HCT116 (cell line): Measurements from ENCODE around the gene MEP1B. TPM values are rescaled to one million over a fixed set of nuclear protein-coding genes. Genes with fewer than 3 reads are reported as not detected.
A peak's percentile ranks its signal among the peaks of the same experiment; 100 is the strongest.

Experiments
- ATAC-seq: fragments of 200-7000 bp; cut with Tn5 transposase; 2 replicates; pipeline ENCODE4 v1.9.1; 2020; ENCODE audit warnings: mild to moderate bottlenecking, moderate library complexity
- BruUV-seq: library from RNA; stranded (reverse); fragments of 400-500 nt; replicated peaks from 2 replicates; lab custom pipeline; 2021; lab: Mats Ljungman, UMichigan
- CTCF ChIA-PET: fragments of 300-600 bp; sonication (Branson Sonifier 250); formaldehyde crosslinking; loops from one replicate; lab custom pipeline; 2021; ENCODE audit warnings: antibody characterized with exemption; lab: Charles Lee
- POLR2A ChIA-PET: fragments of 300-600, 350-600 bp; sonication (Branson Sonifier 250); formaldehyde crosslinking; loops from one replicate; lab custom pipeline; 2021; ENCODE audit warnings: antibody characterized with exemption; lab: Charles Lee
- RAD21 ChIA-PET, 2 experiments: fragments of 300-600 bp; sonication (Branson Sonifier 250); formaldehyde crosslinking; loops; one replicate each; lab custom pipeline; 2023; ENCODE audit warnings: low total read pairs in 2 of 2; ENCODE audit not compliant: uncharacterized antibody in 2 of 2, unreplicated experiment in 2 of 2, low non-redundant PET in 1 of 2; lab: Charles Lee
- DNase-seq: peaks from one replicate; pipeline ENCODE4 v3.0.0-alpha.2; 2010; ENCODE audit warnings: low read depth, low spot score
- H2AFZ ChIP-seq: fragments of 200-600 bp; shearing (Covaris generic), sonication (generic); 2 replicates; pipeline ENCODE4 v1.6.1; 2017; ENCODE audit warnings: low read depth, mixed run types, mixed read lengths, antibody characterized with exemption, low read length; ENCODE audit not compliant: poor library complexity, severe bottlenecking
- H3K27ac ChIP-seq: 2 replicates; pipeline ENCODE4 v1.5.1; 2012; ENCODE audit warnings: low read depth, low read length
- H3K27me3 ChIP-seq: fragments of 200-600 bp; sonication (generic); 2 replicates; pipeline ENCODE4 v1.6.1; 2016; ENCODE audit warnings: mixed run types, low read length, mixed read lengths; ENCODE audit not compliant: insufficient read depth
- H3K36me3 ChIP-seq, 2 experiments: fragments of 200-500 bp in 1 of 2; fragments of 200-600 bp in 1 of 2; sonication (Bioruptor generic) in 1 of 2; sonication (generic) in 1 of 2; 2 replicates each; pipeline versions ENCODE4 v1.5.1 to v1.6.1; 2014 to 2016; ENCODE audit warnings: low read length in 2 of 2, inconsistent platforms in 1 of 2, mixed read lengths in 1 of 2, mixed run types in 1 of 2; ENCODE audit not compliant: insufficient read depth in 2 of 2, control insufficient read depth in 1 of 2
- H3K4me1 ChIP-seq, 2 experiments: fragments of 200-600 bp in 1 of 2; sonication (generic) in 1 of 2; 2 replicates each; pipeline versions ENCODE4 v1.5.1 to v1.6.1; 2012 to 2017; ENCODE audit warnings: low read length in 2 of 2, inconsistent platforms in 1 of 2, mild to moderate bottlenecking in 1 of 2, mixed read lengths in 1 of 2, mixed run types in 1 of 2, moderate library complexity in 1 of 2; ENCODE audit not compliant: insufficient read depth in 2 of 2, control insufficient read depth in 1 of 2
- H3K4me2 ChIP-seq: fragments of 200-600 bp; sonication (generic); 2 replicates; pipeline ENCODE4 v1.6.1; 2017; ENCODE audit warnings: mixed run types, low read length, mixed read lengths
- H3K4me3 ChIP-seq, 2 experiments: fragments of 200-600 bp in 1 of 2; sonication (generic) in 1 of 2; replicated peaks in 1 of 2; 2 replicates each; pipeline ENCODE4 v1.5.1; 2011 to 2016; ENCODE audit warnings: low read length in 2 of 2, control low read depth in 1 of 2, low read depth in 1 of 2, mild to moderate bottlenecking in 1 of 2, mixed read lengths in 1 of 2, mixed run types in 1 of 2
- H3K79me2 ChIP-seq: fragments of 200-600 bp; sonication (generic); 2 replicates; pipeline ENCODE4 v1.6.1; 2017; ENCODE audit warnings: mild to moderate bottlenecking, mixed run types, low read length, moderate library complexity, mixed read lengths; ENCODE audit not compliant: insufficient read depth
- H3K9ac ChIP-seq: fragments of 200-600 bp; sonication (generic); 2 replicates; pipeline ENCODE4 v1.6.1; 2016; ENCODE audit warnings: low read length, mixed read lengths
- H3K9me2 ChIP-seq: fragments of 200-600 bp; sonication (generic), shearing (Covaris generic); 2 replicates; pipeline ENCODE4 v1.6.1; 2017; ENCODE audit warnings: mixed run types, mild to moderate bottlenecking, moderate library complexity; ENCODE audit not compliant: insufficient read depth
- H3K9me3 ChIP-seq, 2 experiments: fragments of 200-500 bp in 1 of 2; fragments of 200-600 bp in 1 of 2; sonication (Bioruptor generic) in 1 of 2; sonication (generic) in 1 of 2; 2 replicates each; pipeline ENCODE4 v1.6.1; 2014 to 2017; ENCODE audit warnings: low read length in 2 of 2, mixed read lengths in 2 of 2, inconsistent platforms in 1 of 2, low read depth in 1 of 2, mild to moderate bottlenecking in 1 of 2, mixed run types in 1 of 2, moderate library complexity in 1 of 2; ENCODE audit not compliant: control insufficient read depth in 1 of 2, insufficient read depth in 1 of 2
- H4K20me1 ChIP-seq: fragments of 200-600 bp; sonication (generic), shearing (Covaris generic); 2 replicates; pipeline ENCODE4 v1.6.1; 2017; ENCODE audit warnings: mixed run types, mild to moderate bottlenecking, moderate library complexity; ENCODE audit not compliant: insufficient read depth
- ATF3 ChIP-seq: IDR thresholded peaks from 2 replicates; pipeline ENCODE4 v1.6.1; 2012
- CBX3 ChIP-seq: IDR thresholded peaks from 2 replicates; pipeline ENCODE4 v1.6.1; 2012; ENCODE audit warnings: low read depth
- CEBPB ChIP-seq: IDR thresholded peaks from 2 replicates; pipeline ENCODE4 v1.6.1; 2012; ENCODE audit warnings: low read depth
- CTCF ChIP-seq, 3 experiments: fragments of 200-600 bp in 1 of 3; sonication (generic) in 1 of 3; IDR thresholded peaks in 2 of 3; conservative IDR thresholded peaks in 1 of 3; 2 replicates each; pipeline ENCODE4 v1.5.1; 2012 to 2017; ENCODE audit warnings: low read depth in 2 of 3, low read length in 2 of 3, antibody characterized with exemption in 1 of 3, borderline replicate concordance in 1 of 3, control low read depth in 1 of 3, mild to moderate bottlenecking in 1 of 3, mixed read lengths in 1 of 3, mixed run types in 1 of 3, moderate library complexity in 1 of 3; ENCODE audit not compliant: insufficient read depth in 1 of 3
- EGR1 ChIP-seq: IDR thresholded peaks from 2 replicates; pipeline ENCODE4 v1.6.1; 2012; ENCODE audit warnings: low read depth
- ELF1 ChIP-seq: IDR thresholded peaks from 2 replicates; pipeline ENCODE4 v1.6.1; 2012; ENCODE audit warnings: low read depth, borderline replicate concordance
- EZH2 ChIP-seq: fragments of 200-600 bp; sonication (generic); IDR thresholded peaks from 2 replicates; pipeline ENCODE4 v1.6.1; 2017; ENCODE audit warnings: antibody characterized with exemption, mixed run types
- FOSL1 ChIP-seq: IDR thresholded peaks from 2 replicates; pipeline ENCODE4 v1.6.1; 2012; ENCODE audit warnings: low read depth
- JUND ChIP-seq: IDR thresholded peaks from 2 replicates; pipeline ENCODE4 v1.6.1; 2012
- POLR2A ChIP-seq: IDR thresholded peaks from 2 replicates; pipeline ENCODE4 v1.7.0; 2011; ENCODE audit warnings: borderline replicate concordance; ENCODE audit not compliant: insufficient read depth, insufficient read length; ENCODE audit errors: extremely low read depth
- POLR2AphosphoS5 ChIP-seq: IDR thresholded peaks from 2 replicates; pipeline ENCODE4 v1.6.1; 2011; ENCODE audit warnings: mild to moderate bottlenecking, low read depth, low read length, moderate library complexity
- SIN3A ChIP-seq: IDR thresholded peaks from 2 replicates; pipeline ENCODE4 v1.6.1; 2012; ENCODE audit warnings: low read depth
- SP1 ChIP-seq: IDR thresholded peaks from 2 replicates; pipeline ENCODE4 v1.6.1; 2012; ENCODE audit warnings: low read depth
- YY1 ChIP-seq: IDR thresholded peaks from 2 replicates; pipeline ENCODE4 v1.6.1; 2011; ENCODE audit warnings: low read length, low read depth, moderate library complexity, mild to moderate bottlenecking; ENCODE audit not compliant: insufficient replicate concordance; ENCODE audit errors: extremely low read depth
- intact Hi-C: fragments of 100-400 bp; cut with micrococcal nuclease; formaldehyde crosslinking; loops from 2 replicates; pipeline ENCODE4 v1.10.0; 2022
- total RNA-seq: library from RNA; stranded (reverse); gene quantifications from one replicate; pipeline ENCODE4 v1.2.1, GENCODE V29; 2021; ENCODE audit not compliant: unreplicated experiment

MEP1B gene
- total RNA-seq, 1 experiment from 2014 or later: not detected

GRCh38 chr18:32261003-32261402 is 71.2 kb downstream of the MEP1B start:
- intact Hi-C loops: no loop called here
- Histone ChIP-seq H3K79me2 (no peaks in the 10 kb centered on the region), H3K9me2 (no peaks in the 10 kb centered on the region), H2AFZ (no peak overlapping the region), H3K36me3 (no peaks in the 10 kb centered on the region), H3K4me2 (no peak overlapping the region), H3K27me3 (0 out of 2 replicates have a peak, but pooled peaks cover 3% of the 10 kb centered on the region), H3K9me3 (no peaks in the 10 kb centered on the region), H3K4me3 (no peak overlapping the region), H4K20me1 (no peaks in the 10 kb centered on the region), H3K9ac (no peak overlapping the region), H3K4me1 (no peaks in the 10 kb centered on the region), H3K27ac (no peak overlapping the region)
- DNase-seq (no peak), ATAC-seq (peak; percentile 86)
- ChIA-PET POLR2A (no interaction called here), CTCF (interaction anchor here (1.0 to 2.8 kb wide), 3 partner anchors 11 to 103 kb away, joined by 3 to 15 read pairs (median 7); no protein-coding TSS in a partner anchor), RAD21 (no interaction called here)
- no peak for TF ChIP-seq YY1
- peak in 1 of 3 experiments; percentile 31; a peak in 1 of 6 replicates for TF ChIP-seq CTCF (IDR thresholded peaks at IDR 0.05 in 2 of 3, conservative IDR thresholded peaks at IDR 0.05 in 1 of 3; ENCODE audit: borderline replicate concordance in 1 of 3, insufficient read depth in 1 of 3, low read depth in 2 of 3, low read length in 2 of 3)
- TF ChIP-seq JUND: no peak
- TF ChIP-seq FOSL1: no peak
- no TSS peak for BruUV-seq

GRCh38 chr18:32262092-32262491 is 72.3 kb downstream of the MEP1B start:
- intact Hi-C loops: no loop called here
- H3K9me2 ChIP-seq: no peaks in the 10 kb centered on the region
- no peak overlapping the region for H2AFZ ChIP-seq
- no peak overlapping the region for H3K4me2 ChIP-seq
- RAD21 ChIA-PET: no interaction called here
- H3K27ac ChIP-seq: no peak overlapping the region
- H4K20me1 ChIP-seq: no peaks in the 10 kb centered on the region
- no peak for ATAC-seq
- no peaks in the 10 kb centered on the region for H3K79me2 ChIP-seq
- no peaks in the 10 kb centered on the region for H3K4me1 ChIP-seq
- no peak overlapping the region for H3K4me3 ChIP-seq
- 0 out of 2 replicates have a peak, but pooled peaks cover 3% of the 10 kb centered on the region for H3K27me3 ChIP-seq
- no peaks in the 10 kb centered on the region for H3K9me3 ChIP-seq
- no TSS peak for BruUV-seq
- TF ChIP-seq CBX3: no peak
- TF ChIP-seq YY1: no peak
- TF ChIP-seq CTCF (IDR thresholded peaks at IDR 0.05 in 2 of 3, conservative IDR thresholded peaks at IDR 0.05 in 1 of 3; ENCODE audit: borderline replicate concordance in 1 of 3, insufficient read depth in 1 of 3, low read depth in 2 of 3, low read length in 2 of 3): no peak
- TF ChIP-seq ELF1: no peak
- TF ChIP-seq POLR2AphosphoS5: no peak
- TF ChIP-seq EGR1: no peak
- no peak for TF ChIP-seq ATF3
- TF ChIP-seq SIN3A: no peak
- no peak for TF ChIP-seq EZH2
- no peak for TF ChIP-seq POLR2A
- TF ChIP-seq CEBPB: no peak
- no peak for TF ChIP-seq SP1
- TF ChIP-seq, all 23 proteins: peak for 0
- ChIA-PET CTCF (interaction anchor here (1.6 to 2.8 kb wide), 2 partner anchors 10 to 104 kb away, joined by 7 to 15 read pairs; no protein-coding TSS in a partner anchor), POLR2A (no interaction called here)
- Histone ChIP-seq H3K9ac (no peak overlapping the region), H3K36me3 (no peaks in the 10 kb centered on the region)
- DNase-seq: no peak
